KBM-7 (cell line): ENCODE measurements around the gene ZNF507.

Source experiments
- DNase-seq: peaks from one replicate; pipeline ENCODE4 v3.0.0-alpha.2; 2015
- in situ Hi-C: fragments of 300-500 bp; cut with MboI; formaldehyde crosslinking; loops from 2 replicates; pipeline ENCODE4 v1.14.3; 2020; ENCODE audit warnings: low sequenced_read_pairs, low pct_unique_long_range_greater_than_20kb, mixed read lengths

The ZNF507 gene

GRCh38 chr19:32337084-32337808, 8.2 kb upstream of the ZNF507 start:
- in situ Hi-C loops, result no loop called here
- DNase-seq, result no peak

GRCh38 chr19:32339423-32339822, 6.0 kb upstream of the ZNF507 start:
- in situ Hi-C loops, result no loop called here
- DNase-seq, result no peak

- in situ Hi-C loops, result no loop called here
- peak; percentile 56 for DNase-seq
These were observed 5.2 kb upstream of the ZNF507 start for GRCh38 chr19:32339988-32340874.

GRCh38 chr19:32342695-32343094, 2.7 kb upstream of the ZNF507 start:
- in situ Hi-C loops, result no loop called here
- DNase-seq, result no peak

DNA sequence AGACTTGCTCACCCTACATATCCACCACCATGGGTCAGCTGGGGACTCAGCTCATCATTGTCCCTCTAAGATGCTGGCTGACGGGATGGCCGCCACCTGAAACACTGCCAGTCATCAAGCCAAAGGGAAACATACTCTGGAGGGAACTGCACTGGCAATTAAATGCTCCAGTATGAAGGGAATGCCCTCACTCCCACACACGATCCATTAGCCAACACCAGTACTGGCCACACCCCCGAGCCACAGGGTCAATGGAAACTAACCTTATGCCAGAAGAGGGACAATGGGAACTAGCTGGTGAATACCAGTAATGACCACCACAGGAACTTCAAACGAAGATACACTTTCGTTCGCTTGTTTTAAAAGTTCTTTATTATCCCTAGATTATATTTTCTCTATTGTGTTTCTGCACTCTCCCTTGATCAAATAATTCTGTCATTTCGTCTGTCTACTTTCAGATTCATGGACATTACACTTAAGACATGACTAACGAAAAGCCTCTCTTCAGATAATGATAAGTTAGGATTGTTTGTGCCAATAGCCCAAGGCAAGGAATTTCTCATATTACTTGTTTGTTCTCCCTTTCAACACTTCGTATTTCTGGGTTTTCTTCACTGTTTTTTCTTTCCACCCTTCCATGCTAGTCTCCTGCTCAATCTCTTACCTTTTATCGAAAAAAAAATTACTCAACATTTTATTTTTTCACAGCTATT, 1.7 kb upstream of the ZNF507 start:
- no peak for DNase-seq
- in situ Hi-C loops, result no loop called here

DNA sequence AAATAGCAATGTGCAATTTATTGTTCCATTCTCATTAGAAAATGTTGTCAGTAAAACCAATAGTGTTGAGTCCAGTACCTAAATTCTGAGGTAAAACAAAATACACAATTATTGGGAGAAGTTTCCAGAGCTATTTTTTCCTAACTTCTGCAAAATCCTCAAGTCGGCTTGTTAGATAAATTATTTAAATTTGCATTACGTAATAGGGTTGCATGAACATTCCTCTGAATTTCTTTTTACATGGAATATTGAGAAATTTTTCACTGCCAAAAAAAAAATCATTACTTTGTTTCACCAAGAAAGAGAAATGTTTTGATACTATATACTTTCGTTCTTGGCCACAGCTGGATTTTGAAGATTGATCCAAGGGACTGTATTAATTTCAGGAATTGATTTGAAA, 1.5 kb downstream of the ZNF507 start:
- DNase-seq, result no peak
- in situ Hi-C loops, result no loop called here

GRCh38 chr19:32347573-32347972, 2.2 kb downstream of the ZNF507 start:
- in situ Hi-C loops, result no loop called here
- no peak for DNase-seq

DNA sequence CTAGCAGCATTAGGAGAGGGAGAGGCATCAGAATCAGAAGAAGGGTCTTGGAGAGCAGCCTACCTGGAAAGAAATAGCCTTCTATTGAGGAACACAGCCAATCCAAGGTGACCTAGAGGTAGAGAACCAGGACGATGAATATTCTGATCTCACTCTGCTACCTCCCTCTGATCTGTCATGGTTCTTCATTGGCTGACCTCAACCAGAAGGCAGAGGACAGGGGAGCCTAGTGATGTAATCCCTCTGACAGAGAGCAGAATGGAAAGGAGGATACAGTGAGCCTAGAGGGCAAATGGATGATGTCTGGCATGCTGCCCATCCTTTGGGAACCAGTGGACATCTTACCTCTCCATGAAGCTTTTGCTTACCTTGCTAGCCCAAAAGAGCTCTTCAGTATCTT, 3.6 kb downstream of the ZNF507 start:
- no peak for DNase-seq
- in situ Hi-C loops, result no loop called here

DNA sequence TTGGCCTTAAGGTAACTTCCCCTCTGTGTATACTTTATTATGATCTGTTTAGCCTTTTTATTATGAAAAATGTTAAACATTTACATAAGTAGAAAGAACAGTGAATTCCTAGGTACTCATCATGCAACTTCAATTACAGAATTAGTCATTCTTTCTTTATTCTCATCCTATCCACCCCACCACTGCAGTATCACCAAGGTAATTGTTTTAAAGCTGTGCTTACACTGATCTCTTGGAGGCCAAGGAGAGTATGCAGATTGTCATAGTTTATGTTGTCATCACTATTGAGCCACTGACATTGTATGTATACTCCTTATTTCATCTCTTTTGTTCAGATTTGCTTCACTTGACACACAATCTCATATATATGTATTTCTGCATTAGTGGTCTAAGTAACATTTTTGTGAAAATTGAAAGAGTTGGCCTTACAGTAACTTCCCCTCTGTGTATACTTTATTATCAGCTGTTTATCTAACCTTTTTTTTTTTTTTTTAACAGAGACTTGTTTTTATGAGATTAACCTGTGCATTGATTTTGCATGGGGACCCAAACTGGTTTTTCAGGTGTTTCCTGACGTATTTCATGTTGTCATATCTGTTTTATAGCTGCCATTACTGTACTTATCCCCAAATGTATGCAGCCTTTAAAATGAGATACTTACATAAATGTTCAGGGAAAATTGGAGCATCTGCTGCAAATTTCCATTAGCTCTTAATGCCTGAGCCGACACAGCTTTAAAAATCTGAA, 4.5 kb downstream of the ZNF507 start:
- no peak for DNase-seq
- in situ Hi-C loops, result no loop called here

DNA sequence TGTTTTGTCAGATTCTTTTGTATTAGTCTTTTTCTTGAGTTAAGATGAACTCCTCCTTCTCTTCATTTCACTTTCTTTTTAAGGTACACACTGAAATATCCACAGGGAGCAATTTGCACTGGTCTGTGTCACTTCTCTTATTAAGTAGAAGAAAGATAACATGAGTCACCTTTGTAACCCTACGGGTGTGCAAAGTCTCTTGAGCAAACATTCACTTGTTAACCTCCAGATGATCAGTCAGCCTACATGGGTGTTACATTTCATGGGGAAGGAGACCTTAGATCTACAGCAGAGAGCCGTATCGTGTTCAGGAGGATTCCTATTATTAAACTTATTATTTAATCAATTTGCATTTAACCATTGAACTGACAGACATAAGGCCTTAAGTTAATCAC, 5.1 kb downstream of the ZNF507 start:
- in situ Hi-C loops, result no loop called here
- DNase-seq, result no peak

DNA sequence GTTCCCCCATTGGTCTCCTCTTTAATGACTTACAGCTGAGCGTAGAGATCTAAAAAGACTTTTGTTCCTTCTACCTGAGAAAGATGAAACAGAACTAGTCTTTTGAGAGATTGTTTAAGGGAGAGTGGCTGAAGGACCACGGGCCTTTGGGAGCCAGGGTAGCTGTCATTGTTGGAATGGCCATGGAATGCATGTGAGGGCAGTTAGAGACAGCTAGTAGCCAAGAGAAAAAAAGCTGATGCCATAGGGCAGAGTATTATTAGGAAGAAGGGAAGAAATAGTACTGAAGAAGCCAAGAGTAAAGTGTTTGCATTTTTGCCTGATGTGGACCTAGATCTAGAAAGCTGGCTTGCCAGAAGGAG, 5.6 kb downstream of the ZNF507 start:
- in situ Hi-C loops, result no loop called here

GRCh38 chr19:32352241-32352630, 6.8 kb downstream of the ZNF507 start:
- in situ Hi-C loops, result no loop called here
- DNase-seq, result no peak

More for the DNA sequence above, 5.6 kb downstream of the ZNF507 start:
- DNase-seq, result no peak

DNA sequence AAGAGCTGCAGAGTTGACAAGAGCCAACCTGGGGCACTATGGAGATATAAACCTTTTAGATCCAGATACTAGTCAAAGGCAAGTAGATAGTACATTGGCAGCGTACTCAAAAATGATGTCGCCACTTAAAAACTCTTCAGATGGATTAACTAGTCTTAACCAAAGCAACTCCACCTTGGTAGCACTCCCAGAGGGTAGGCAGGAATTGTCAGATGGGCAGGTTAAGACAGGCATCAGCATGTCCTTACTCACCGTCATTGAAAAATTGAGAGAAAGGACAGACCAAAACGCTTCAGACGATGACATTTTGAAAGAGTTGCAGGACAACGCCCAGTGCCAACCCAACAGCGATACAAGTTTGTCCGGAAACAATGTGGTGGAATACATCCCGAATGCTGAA, 8.9 kb downstream of the ZNF507 start:
- in situ Hi-C loops, result no loop called here

DNA sequence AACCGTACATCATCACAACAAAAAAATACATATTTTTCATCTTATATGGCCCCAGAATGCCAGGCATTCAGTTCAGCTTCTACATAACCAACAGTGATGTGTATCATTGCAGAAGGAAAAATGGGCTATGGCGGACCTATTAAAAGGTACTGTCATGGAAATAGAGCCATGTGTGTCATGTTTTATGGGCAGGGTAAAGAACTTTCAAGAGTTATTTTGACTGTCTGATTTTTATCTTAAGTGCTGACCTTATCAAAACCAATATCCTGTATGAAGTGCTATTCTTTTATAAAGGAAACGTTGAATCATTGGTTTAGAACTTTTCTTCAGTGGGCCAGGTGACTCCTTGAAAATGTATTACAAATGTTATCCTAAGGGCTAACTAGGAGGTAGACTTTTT, 9.9 kb downstream of the ZNF507 start:
- no peak for DNase-seq
- in situ Hi-C loops, result no loop called here

More for the DNA sequence above, 8.9 kb downstream of the ZNF507 start:
- no peak for DNase-seq

DNA sequence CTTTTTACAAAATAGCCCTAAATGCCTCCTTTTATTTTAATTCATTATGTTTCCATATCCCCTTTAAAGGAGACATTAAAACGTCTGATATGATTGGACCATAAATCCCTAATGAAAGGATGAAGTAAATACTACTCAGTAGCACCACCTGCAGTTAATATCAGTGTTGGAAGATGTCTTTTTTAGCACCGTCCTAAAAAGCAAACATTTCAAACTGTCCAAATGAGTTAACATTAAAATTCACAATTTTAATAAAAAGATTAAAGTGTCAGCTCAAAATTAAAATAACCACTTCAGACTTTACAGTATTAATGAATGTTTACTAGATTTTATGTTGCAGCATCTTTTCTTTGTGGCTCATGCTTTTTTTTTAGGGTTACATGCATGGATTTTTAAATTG, 12.3 kb downstream of the ZNF507 start:
- no peak for DNase-seq
- in situ Hi-C loops, result no loop called here

- no peak for DNase-seq
- in situ Hi-C loops, result no loop called here
These were observed 12.9 kb downstream of the ZNF507 start for GRCh38 chr19:32358321-32358720.

DNA sequence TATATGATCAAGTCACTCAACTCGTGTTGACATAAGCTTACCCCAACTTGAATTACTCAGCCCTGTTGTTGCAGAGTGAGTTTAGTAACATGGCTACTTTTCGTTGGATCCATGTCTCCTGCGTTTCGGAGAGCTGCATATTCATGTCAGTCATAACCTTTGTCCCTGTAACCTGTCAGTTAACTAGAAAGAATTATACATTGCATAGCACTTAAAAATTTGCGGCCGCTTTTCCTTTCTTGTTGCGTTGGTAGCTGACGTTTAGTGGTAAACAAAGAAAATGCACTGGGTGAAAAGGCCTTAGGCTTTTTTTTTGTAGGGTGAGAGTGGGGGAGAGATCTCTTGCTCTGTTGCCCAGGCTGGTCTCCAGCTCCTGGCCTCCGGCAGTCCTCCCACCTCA, 14.2 kb downstream of the ZNF507 start:
- no peak for DNase-seq
- in situ Hi-C loops, result no loop called here

GRCh38 chr19:32361574-32362317, 16.3 kb downstream of the ZNF507 start:
- DNase-seq, result no peak
- in situ Hi-C loops, result no loop called here

- DNase-seq, result no peak
- in situ Hi-C loops, result no loop called here
These were observed 16.9 kb downstream of the ZNF507 start for GRCh38 chr19:32362318-32362691.
